GM19455 (cell line): Measurements from ENCODE around the gene ABTB2.
"Not testable (repeated sequence)": the region's sequence is repeated elsewhere in the genome, so short reads cannot be mapped to it uniquely, and the experiment has no call there.

Experiments used
- ATAC-seq: cut with Tn5 transposase; IDR thresholded peaks from one replicate; pipeline ENCODE4 v1.9.1; 2021; ENCODE audit not compliant: unreplicated experiment

ABTB2 gene

DNA sequence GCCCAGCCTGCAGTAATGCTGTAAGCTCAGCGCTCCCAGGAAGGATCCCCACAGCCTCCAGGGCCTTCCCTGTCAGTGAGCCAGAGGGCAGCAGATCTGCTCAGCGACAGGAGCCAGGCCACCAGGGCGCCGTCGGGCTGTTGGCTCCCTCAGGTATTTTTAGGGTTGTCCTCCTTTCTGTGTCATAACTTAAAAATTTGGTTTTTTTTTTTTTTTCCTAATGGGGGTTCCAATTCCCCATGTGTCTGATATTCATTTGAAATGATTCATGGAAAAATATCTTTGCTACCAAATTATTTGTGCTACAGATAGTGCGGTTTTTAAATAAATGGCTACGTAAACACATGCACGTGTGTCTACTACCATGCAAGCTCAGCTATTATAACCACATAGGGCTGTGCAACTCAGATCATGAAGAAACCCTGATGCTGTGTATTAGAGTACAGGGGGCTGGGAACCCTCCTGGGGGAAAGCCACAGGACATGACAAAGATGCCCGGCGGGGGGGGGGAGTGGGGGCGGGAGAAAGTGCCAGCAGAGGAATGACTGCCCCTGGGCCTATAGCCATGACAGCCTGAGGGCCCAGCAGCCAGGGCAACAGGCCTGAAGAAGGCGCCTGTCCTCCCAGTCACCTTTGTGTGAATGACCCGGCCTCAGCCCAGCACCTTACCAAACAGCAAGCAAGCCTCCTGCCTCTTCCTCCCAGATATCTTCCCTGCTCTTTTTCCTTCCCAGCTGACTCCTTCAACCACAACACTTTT is 163.1 kb downstream of the ABTB2 start:
- no peak for ATAC-seq

DNA sequence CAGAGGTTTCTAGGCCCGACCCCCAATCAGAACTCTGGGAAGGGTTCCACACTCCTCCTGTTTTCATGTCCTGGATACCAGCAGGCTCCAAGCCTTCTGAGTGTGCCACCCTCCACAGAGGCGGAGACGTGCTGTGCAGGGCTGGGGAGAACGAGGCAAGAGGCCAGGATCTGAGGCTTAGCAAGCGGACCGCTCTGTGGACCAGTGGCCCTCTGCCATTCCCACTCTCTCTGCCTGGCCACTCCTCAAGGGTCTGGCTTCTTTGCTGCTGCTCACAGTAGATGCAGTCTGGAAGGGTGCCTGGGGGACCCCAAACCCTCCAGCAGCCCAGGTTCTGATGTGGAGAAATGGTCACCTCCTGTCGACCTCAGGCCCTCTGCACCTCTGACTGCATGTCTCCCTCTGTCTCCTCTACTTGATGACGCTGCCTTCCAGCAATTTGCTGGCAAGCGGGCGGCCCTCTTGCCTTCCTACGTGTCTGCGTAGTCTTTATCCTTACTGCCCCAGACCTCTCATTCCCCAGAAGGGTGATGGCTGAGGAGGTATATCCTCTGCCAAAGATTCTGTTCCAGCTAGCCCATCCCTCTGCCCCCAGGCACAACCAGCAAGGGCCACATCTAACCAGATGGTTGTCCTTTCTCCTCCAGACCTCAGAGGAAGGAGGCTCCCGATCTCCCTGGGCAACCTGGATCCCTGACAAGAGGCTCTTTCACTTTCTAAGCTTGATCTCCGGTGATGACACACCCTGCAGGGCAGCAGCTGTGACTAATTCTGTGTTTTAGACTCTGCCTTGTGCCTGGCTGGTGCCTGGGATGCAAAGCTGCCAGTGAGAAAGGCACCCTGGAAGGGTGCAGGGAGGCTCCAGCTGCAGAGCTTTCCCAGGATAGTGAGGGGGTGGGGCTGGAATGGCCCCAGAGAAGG is 165.1 kb downstream of the ABTB2 start:
- no peak for ATAC-seq

DNA sequence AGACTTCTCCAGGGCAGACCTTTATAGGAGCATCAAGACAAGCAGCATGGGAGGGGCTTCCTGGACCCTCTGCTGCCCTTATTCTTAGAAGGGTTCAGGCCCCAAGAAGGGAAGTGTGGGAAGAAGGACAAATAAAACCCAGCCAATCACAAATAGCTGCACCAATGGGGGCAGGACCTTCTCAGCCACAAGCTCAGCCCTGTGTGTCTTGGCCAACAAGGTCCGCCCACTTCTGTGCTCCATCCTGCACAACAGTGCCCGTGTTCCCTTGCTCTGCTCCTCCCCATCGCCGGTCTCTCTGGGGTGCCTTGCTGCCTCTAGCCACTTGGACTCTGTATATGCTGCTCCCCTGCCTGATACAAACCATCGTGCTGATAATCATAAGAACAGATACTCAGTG is 166.2 kb downstream of the ABTB2 start:
- ATAC-seq, result no peak

DNA sequence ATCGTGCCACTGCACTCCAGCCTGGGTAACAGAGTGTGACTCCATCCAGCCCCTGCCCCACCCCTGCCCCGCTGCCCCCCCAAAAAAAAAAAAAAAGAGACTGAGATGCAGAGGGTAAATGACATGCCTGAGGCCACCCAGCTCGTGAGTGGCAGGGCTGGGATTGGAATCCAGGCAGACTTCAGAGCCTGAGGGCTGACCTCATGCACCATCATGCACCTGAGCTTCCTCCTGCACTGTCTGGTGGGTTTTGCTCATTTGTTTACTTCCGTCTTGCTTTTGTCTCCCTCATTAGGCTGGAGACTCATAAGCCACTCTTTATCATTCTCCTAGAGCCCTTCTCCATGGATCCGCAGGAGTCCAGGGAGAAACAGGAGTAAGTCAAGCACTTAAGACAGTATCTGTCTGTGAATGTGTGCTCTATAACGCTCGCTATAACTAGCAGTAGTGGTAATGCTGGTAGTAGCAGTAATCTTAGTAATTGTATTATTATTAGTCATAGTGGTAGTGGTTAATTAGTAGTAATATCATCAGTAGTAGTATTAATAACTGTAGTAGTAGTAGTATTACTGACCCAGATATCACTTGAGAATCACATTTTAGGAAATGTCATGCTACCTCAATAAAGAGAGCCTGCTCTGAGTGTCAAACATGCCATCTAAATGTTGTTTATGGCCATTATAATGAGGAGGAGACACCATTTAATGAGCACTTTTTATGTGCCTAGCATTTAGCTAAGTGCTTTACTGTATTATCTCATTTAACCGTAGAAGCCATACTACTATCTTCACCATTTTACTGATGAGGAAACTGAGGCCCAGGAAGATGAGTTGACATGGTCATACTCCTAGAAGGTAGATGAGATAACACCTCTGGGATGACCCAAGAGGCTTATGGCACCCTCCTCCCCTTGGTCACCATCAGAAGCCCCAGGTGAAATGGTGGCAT is 167.3 kb downstream of the ABTB2 start:
- ATAC-seq, result no peak

DNA sequence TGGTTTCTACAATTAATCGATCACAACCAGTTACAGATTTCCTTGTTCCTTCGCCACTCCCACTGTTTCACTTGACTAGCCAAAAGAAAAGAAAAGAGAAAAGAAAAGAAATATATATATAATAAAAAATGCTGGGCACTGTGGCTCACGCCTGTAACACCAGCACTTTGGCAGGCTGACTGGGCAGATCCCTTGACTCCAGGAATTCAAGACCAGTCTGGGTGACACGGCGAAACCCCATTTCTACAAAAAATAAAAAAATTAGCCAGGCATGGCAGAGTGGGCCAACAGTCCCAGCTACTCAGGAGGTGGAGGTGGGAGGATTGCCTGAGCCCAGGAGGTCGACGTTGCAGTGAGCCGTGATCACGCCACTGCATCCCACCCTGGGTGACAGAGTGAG is 168.6 kb downstream of the ABTB2 start:
- no peak for ATAC-seq

DNA sequence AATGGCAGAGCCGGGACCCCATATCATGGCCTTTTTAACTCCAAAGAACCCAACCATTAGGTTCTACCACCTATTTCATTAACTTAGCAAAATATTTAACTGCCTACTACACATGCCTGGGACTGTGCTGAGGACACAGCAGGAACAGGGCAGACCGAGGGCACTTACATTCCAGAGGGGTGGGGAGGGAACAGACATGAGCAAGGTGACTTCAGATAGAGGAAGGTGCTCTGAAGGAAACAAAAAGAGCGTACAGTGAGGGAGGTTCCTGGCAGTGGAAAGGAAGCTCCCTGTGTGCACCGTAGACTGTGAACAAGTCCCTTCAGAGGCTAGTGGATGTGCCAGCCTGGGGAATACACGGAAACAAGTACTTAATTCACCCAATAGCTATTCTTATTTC is 169.6 kb downstream of the ABTB2 start:
- no peak for ATAC-seq

DNA sequence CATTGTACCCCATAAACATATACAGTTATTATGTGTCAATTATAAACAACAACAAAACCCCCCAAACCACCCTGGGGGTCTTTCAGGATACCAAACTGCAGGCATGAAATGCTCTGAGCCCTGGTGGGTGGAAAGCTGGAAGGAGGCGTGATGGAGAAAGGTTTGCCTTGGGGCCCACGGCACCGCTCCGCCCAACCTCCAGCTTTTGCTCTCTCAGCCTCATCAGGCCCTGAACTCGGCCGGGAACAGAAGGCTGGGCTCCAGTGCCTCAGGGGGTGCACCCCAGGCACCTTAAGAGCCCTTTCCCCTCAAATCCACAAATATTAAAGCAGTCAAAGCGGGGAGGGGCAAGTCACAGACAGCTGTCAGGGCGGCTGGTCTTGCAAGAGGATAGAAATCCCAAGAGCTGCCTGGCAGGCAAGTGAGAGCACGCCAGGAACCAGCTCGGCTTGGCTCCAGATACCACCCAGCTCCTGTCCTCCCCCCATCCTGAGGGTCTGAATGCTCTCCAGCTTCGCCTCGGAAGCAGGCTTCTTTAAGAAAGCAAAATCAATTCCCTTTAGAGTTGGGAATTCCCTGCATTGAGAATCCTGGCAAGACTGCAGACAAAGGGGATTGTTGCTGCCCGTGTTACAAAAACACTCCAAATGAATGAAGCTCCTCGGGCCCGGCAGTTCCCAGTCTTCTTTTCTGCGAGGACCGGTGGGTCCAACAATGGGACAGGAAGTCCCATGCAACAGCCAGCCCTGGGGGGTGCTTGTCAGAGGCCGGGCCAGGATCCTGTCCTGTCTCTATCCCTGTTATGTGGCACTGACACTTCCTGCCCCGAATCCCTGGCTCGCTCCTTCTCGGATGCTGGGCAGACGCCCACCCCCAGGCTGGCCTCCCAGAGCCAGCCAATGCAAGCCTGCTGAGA is 171.6 kb downstream of the ABTB2 start:
- no peak for ATAC-seq

DNA sequence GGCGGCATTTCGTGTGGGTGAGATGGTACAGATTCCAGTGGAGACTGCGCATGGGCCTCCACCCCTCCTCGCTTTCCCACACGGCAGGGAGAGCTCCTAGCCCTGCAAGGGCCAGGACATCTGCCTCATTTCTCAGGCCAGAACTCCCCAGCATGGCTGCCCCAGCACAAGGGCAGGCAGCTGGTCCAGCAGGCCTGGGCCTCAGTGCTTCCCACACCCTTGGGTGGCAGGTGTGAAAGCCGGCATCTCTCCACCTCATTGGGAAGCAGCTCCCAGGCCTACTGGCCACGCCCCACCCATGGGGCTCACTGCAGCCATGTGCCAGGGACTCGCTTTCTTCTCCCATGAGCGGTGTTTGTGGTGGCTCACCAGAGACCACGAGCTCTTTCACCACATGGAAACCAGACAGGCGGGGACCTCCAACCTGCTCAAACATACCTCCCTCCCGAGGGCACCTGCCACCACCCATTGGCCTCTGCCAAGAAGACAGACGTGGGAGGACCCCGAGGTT is 173.2 kb downstream of the ABTB2 start:
- ATAC-seq, result no peak

DNA sequence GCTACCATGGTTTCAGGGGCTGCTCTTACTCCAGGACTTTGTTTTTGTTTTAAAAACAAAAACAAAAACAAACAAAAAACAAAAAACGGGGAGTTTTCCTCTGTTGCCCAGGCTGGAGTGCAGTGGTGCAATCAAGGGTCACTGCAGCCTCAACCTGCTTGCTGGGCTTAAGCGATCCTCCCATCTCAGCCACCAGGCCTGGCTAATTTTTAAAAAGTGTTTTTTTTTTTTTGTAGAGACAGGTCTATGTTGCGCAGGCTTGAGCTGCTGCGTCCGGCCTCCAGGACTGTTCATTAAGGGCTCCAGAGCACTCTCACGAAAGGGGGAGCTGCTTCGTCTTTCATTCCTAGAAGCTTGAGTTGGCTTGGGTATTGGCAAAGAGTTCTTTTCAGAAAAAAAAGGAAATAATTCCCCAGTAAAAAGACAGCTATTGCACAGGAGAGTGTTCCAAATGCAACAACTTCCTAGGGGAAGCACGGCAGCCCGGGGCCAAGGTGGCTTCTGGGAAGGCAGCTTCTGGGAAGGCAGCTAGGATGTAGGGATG is 173.9 kb downstream of the ABTB2 start:
- no peak for ATAC-seq

DNA sequence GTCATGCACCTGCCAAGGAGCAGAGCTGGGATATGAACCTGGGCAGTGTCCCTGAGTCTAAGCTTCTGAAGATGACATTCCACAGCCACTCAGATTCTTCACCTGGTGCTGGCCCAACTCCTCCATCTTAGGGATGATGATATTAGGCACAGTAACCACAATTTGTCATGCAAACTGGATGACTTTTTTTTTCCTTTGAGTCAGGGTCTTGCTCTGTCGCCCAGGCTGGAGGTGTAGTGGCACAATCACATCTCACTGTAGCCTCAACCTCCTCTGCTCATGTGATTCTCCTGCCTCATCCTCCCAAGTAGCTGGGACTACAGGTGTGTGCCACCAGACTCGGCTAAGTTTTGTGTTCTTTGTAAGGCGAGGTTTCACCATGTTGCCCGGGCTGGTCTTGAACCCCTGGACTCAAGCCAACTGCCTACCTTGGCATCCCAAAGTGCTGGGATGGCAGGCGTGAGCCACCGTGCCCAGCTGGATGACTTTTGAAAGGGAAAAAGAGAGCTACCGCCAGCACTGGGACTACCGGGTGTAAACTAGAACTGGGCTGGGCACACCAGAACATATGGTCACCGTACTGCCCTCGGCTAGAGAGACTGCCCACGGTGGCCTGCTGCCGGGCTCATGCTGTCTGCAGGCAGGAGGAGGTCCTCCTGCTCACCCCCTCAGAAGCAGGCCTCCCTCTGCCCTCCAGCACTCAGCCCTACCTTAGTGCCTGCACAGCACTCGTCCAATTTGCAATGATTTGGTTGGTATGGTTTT is 174.7 kb downstream of the ABTB2 start:
- ATAC-seq, result no peak

DNA sequence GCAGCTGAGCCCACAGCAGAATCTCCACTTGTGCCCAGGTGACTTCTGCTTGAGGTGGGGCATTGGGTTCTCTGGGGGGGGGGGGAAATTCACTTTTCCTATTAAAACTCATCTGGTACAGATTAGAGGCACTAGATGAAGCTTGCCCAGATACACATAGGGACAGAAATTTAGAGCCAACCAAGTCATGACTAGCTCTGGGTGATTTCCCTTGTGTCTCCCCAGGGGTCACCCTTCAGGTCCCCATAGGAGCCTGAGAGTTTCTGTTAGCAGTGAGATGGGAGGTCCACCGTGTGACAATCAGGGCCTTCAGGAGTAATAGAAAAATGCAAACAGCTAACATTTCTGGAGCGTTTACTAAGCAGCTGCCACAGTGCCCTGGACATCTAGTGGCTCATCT is 175.4 kb downstream of the ABTB2 start:
- ATAC-seq, result no peak

DNA sequence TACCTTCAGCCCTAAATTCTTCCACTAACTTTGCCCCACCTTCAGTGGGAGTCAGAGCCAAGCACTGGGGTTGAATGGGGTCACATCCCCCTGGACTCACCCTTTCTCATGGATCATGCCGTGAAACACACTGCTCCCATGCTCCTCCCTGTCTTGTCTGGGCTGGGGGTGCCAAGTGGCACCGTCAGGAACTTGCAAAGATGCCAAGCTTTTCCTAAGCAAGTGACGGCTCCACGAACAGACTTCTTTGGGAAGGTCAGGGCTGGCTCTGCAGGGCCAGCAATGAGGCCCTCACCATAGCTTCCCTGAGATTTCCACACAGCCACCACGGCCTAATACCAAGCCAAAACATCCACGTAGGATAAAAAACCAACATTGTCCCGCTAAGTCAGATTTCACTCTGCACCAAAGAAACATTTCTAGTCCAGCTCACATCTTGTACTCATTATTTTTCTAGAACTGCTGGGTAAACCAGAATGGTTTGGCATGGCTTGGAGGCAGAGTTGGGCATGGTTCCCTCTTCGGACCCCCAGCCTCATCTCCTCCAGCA is 175.9 kb downstream of the ABTB2 start:
- ATAC-seq, result no peak

DNA sequence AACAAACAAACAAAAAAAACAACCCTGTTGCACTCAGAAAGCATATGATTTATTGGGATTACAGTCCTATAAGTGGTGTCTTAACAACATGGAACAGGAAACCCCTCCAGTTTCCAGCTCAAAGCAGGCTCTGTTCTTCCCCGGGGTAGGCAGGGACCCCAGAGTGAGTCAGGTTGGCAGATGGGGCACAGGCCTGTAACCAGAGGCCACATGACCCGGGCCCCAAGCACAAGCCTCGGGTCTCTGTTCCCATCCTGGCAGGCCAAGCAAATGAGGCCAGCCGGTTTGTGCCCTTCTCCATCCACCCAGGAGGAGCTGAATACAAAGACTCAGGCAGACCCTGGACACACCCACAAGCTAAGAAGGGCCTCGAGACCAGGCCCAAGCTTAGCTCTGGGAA is 176.6 kb downstream of the ABTB2 start:
- no peak for ATAC-seq

DNA sequence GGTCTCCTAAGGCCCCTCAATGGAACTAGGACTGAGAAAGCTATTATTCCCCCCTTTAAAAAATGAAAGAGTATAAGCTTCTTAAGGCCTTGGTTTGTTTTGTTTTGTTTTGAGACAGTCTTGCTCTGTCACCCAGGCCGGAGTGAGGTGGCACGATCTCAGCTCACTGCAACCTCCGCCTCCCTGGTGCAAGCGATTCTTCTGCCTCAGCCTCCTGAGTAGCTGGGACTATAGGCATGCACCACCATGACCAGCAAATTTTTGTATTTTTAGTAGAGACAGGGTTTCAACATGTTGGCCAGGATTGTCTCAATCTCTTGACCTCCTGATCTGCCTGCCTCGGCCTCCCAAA is 177.0 kb downstream of the ABTB2 start:
- not testable (repeated sequence) for ATAC-seq

DNA sequence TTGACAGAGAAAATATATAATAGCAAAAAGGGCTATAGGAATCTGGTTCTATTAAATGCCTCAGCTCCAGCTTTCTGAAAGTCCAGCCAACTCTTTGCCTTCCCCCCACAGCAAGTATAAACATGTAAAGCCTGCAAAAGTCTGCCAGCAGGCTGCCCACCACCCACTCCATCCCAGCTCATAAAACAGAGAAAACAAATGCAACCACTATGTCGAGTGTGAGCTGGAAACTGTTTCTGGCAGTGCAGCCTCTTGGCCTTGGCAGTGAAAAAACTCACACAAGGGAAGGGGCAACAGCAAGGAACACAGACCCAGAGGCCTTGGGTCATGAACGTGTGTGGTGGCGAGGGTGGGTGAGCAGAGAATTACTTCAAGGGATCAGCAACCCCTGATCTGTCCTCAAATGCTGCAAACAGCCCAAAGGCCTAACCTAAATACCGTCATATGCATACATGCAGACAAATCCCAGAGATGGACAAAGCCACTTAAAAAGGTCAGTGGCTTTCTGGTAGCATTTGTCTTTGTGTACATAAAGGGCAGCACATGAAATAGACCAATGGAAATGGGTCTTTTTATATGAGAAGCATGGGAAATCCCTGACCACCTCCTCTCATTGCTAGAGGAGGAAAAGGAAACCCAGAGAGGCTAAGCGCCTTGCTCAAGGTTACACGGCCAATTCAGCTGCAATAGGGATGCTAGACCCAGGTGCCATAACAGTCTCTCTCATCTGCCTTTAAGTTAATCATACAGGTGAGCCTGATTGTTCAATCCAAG is 177.6 kb downstream of the ABTB2 start:
- ATAC-seq, result no peak

DNA sequence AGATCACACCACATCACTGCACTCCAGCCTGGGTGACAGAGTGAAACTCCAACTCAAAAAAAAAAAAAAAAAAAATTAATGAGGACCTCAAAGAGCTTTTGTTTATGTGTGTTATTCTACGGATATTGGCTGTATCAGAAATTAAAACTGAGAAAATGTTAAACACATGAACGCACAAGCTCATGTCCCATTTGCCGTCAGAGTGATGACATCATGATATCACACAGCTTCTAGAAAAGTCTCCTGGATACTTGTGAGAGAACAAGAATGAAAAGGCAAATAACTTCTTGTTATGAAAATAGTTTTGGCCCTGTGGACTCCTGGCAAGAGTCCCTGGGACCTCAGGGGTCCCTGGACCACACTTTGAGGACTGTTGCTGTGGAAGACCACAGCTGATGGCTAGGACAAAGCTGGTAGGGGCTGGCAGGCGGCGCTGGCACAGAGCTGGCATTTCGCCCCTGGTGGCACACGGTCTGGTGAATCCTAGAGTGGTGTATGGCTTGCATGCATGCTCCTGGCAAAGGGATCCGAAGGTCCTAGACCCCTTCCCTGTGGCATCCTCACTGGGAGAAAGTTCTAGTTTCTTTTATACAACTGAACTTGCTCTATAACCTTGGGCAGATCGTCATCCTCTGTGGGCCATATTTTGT is 178.7 kb downstream of the ABTB2 start:
- no peak for ATAC-seq

DNA sequence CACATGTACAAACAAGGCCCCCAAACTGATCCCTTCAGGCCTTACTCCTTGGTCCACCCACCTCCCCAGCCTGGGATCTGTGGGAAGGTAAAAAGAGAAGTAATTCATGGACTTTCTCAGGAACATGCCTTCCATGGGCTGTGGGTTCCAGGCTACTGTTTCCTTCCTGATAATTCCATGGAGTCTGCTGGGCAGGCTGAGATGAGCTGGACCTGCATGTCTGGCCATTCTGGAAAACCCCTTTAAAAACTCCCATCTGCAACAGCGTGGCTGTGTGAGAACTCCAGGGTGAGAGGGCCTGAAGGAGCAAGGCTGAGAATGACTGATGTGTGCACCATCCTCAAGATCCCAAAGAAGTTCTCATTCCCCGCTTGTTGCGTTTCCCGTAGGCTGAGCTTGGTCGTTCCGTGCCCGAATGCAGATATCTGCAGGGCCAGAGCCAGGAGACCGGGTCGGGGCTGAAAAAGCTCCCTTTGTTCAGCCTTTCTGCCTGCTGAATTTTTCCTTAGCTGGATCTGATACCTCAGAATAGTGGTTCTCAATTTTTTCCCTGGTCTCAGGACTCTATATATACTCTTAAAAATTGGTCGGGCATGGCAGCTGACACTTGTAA is 179.5 kb downstream of the ABTB2 start:
- no peak for ATAC-seq
